Endothelial cell of umbilical vein (primary cell): ENCODE results near the gene CCDC160.

Source experiments
- FOS ChIP-seq: IDR thresholded peaks from 2 replicates; pipeline ENCODE4 v1.6.1; 2011; ENCODE audit warnings: mild to moderate bottlenecking, low read length, moderate library complexity, borderline replicate concordance; ENCODE audit not compliant: insufficient read depth
- POLR2A ChIP-seq: IDR thresholded peaks from 2 replicates; pipeline ENCODE4 v1.6.1; 2012; ENCODE audit warnings: low read depth, mild to moderate bottlenecking, control low read depth, low read length
- TF ChIP-seq, protein P1 (sequence below), 2 donors: IDR thresholded peaks; 1 replicate in 1 of 2; 2 replicates in 1 of 2; pipeline ENCODE4 v1.5.1; 2011; ENCODE audit warnings: low read length in 2 of 2, mild to moderate bottlenecking in 2 of 2, moderate library complexity in 2 of 2, control low read depth in 1 of 2, inconsistent platforms in 1 of 2, low read depth in 1 of 2; ENCODE audit not compliant: insufficient read depth in 1 of 2; ENCODE audit errors: extremely low read depth in 1 of 2
- TF ChIP-seq, protein P2 (sequence below): IDR thresholded peaks from 2 replicates; pipeline ENCODE4 v1.6.1; 2011; ENCODE audit not compliant: insufficient read depth, insufficient read length

DNA sequence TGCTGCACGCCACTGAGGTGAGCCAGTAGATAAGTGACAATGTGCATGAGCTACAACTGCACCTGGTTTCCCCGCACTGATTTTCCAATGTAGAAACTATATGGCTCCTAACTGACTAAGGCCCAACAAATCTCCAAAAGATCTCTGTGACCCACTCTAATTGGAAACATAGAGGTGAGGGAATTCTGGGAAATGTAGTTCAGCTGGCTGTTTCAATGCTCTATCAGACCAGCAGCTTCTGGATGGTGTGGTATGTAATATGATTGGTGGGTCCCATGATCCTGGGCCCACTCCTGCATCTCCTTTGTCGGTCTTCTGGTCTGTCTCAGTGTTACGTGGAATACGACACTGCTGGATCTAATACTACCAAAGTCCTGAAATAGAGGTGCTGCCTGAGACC, 18.6 kb downstream of the CCDC160 start:
- TF ChIP-seq, protein P1, sequence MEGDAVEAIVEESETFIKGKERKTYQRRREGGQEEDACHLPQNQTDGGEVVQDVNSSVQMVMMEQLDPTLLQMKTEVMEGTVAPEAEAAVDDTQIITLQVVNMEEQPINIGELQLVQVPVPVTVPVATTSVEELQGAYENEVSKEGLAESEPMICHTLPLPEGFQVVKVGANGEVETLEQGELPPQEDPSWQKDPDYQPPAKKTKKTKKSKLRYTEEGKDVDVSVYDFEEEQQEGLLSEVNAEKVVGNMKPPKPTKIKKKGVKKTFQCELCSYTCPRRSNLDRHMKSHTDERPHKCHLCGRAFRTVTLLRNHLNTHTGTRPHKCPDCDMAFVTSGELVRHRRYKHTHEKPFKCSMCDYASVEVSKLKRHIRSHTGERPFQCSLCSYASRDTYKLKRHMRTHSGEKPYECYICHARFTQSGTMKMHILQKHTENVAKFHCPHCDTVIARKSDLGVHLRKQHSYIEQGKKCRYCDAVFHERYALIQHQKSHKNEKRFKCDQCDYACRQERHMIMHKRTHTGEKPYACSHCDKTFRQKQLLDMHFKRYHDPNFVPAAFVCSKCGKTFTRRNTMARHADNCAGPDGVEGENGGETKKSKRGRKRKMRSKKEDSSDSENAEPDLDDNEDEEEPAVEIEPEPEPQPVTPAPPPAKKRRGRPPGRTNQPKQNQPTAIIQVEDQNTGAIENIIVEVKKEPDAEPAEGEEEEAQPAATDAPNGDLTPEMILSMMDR (IDR thresholded peaks at IDR 0.05; ENCODE audit: extremely low read depth in 1 of 2, insufficient read depth in 1 of 2, low read depth in 1 of 2, low read length in 2 of 2) = no peak
- no peak for TF ChIP-seq POLR2A
- TF ChIP-seq, protein P2, sequence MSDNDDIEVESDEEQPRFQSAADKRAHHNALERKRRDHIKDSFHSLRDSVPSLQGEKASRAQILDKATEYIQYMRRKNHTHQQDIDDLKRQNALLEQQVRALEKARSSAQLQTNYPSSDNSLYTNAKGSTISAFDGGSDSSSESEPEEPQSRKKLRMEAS = no peak
- TF ChIP-seq FOS = no peak
